B cell (primary cell): ENCODE data around the gene BOD1L2.

Experiments used
- EZH2 ChIP-seq: IDR thresholded peaks from 2 replicates; pipeline ENCODE4 v1.6.1; 2012; ENCODE audit warnings: borderline replicate concordance, low read depth, mild to moderate bottlenecking, moderate library complexity, low read length; ENCODE audit not compliant: insufficient read depth, poor library complexity, severe bottlenecking
- TF ChIP-seq, protein P1 (sequence below): fragments of 200-600 bp; IDR thresholded peaks from one replicate; pipeline ENCODE4 v1.8.0; 2022; ENCODE audit warnings: antibody characterized with exemption, mild to moderate bottlenecking

DNA sequence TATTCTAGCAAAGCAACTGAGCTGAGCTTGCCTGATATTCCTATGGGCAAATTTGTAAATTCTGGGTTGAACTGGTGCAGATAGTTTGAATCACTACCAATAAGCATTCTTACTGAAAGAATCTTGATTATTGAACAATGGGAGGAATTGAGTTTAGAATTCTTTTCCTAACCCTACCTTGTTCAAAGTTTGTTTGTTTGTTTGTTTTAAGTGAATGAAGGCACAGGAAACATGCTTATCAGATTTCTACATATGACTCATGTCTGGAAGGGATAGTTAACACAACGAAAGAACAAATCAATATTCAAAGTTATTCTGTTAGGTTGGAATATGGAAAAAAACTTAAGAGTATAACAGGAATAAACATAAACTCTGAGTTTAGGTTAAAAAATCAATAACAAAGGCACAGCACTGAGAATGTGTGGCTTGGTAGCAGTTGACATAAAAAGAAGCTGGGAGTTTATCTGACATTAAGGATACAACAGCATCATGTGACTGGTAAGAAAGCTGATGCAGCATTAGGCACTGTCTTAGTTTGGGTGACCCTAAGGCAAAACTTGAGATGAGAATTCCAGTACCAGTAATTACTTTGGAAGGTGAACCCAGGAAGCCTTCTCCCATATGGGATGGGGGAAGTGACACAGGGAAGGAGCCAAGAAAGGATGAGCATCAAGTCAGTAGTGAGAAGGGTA lies 20.9 kb downstream of the BOD1L2 start:
- TF ChIP-seq, protein P1, sequence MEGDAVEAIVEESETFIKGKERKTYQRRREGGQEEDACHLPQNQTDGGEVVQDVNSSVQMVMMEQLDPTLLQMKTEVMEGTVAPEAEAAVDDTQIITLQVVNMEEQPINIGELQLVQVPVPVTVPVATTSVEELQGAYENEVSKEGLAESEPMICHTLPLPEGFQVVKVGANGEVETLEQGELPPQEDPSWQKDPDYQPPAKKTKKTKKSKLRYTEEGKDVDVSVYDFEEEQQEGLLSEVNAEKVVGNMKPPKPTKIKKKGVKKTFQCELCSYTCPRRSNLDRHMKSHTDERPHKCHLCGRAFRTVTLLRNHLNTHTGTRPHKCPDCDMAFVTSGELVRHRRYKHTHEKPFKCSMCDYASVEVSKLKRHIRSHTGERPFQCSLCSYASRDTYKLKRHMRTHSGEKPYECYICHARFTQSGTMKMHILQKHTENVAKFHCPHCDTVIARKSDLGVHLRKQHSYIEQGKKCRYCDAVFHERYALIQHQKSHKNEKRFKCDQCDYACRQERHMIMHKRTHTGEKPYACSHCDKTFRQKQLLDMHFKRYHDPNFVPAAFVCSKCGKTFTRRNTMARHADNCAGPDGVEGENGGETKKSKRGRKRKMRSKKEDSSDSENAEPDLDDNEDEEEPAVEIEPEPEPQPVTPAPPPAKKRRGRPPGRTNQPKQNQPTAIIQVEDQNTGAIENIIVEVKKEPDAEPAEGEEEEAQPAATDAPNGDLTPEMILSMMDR: no peak
- TF ChIP-seq EZH2: no peak
